Astrocyte (in vitro differentiated cells and primary cell): Measurements from ENCODE around the gene AUTS2. TPM values are rescaled to one million over a fixed set of nuclear protein-coding genes. Genes with fewer than 3 reads are reported as not detected.

Experiments used
- DNase-seq: peaks from one replicate; pipeline ENCODE4 v3.0.0-alpha.2; 2010; ENCODE audit warnings: low read depth
- FAIRE-seq: peaks from 2 replicates; lab custom pipeline; 2011; peaks lifted over from hg19 to GRCh38; lab: Jason Lieb, UNC
- H2AFZ ChIP-seq: 2 replicates; pipeline ENCODE4 v1.6.0; 2012; ENCODE audit warnings: low read depth, low read length, inconsistent platforms
- H3K27ac ChIP-seq: 2 replicates; pipeline ENCODE4 v1.5.1; 2011; ENCODE audit warnings: low read depth, low read length, inconsistent platforms
- H3K27me3 ChIP-seq: 2 replicates; pipeline ENCODE4 v1.6.0; 2011; ENCODE audit warnings: low read length, inconsistent platforms; ENCODE audit not compliant: insufficient read depth
- H3K36me3 ChIP-seq: 2 replicates; pipeline ENCODE4 v1.5.1; 2011; ENCODE audit warnings: low read length, inconsistent platforms; ENCODE audit not compliant: insufficient read depth
- H3K4me1 ChIP-seq: 2 replicates; pipeline ENCODE4 v1.5.1; 2011; ENCODE audit warnings: low read length, inconsistent platforms; ENCODE audit not compliant: insufficient read depth
- H3K4me2 ChIP-seq: 2 replicates; pipeline ENCODE4 v1.6.0; 2012; ENCODE audit warnings: low read length, inconsistent platforms
- H3K4me3 ChIP-seq: 2 replicates; pipeline ENCODE4 v1.5.1; 2011; ENCODE audit warnings: low read depth, mild to moderate bottlenecking, low read length, inconsistent platforms; ENCODE audit not compliant: insufficient read depth
- H3K79me2 ChIP-seq: 2 replicates; pipeline ENCODE4 v1.6.0; 2012; ENCODE audit warnings: mild to moderate bottlenecking, low read length, inconsistent platforms; ENCODE audit not compliant: insufficient read depth
- H3K9ac ChIP-seq: 2 replicates; pipeline ENCODE4 v1.6.0; 2012; ENCODE audit warnings: mild to moderate bottlenecking, low read length, inconsistent platforms
- H3K9me3 ChIP-seq: 2 replicates; pipeline ENCODE4 v1.5.1; 2012; ENCODE audit warnings: low read depth, mild to moderate bottlenecking, low read length, inconsistent platforms; ENCODE audit not compliant: insufficient read depth
- H4K20me1 ChIP-seq: 2 replicates; pipeline ENCODE4 v1.6.0; 2012; ENCODE audit warnings: low read length, inconsistent platforms; ENCODE audit not compliant: insufficient read depth
- H3K27ac Mint-ChIP-seq: one replicate; pipeline ENCODE4 v1.8.0; 2021; ENCODE audit warnings: mild to moderate bottlenecking, mixed read lengths; ENCODE audit not compliant: unreplicated experiment
- H3K27me3 Mint-ChIP-seq: one replicate; pipeline ENCODE4 v1.8.0; 2021; ENCODE audit warnings: low read depth, mixed read lengths; ENCODE audit not compliant: unreplicated experiment
- H3K36me3 Mint-ChIP-seq: one replicate; pipeline ENCODE4 v1.8.0; 2021; ENCODE audit warnings: low read depth, mixed read lengths; ENCODE audit not compliant: unreplicated experiment
- H3K4me1 Mint-ChIP-seq: one replicate; pipeline ENCODE4 v1.8.0; 2021; ENCODE audit warnings: low read depth, mixed read lengths; ENCODE audit not compliant: unreplicated experiment
- H3K4me3 Mint-ChIP-seq: one replicate; pipeline ENCODE4 v1.8.0; 2021; ENCODE audit warnings: mild to moderate bottlenecking, moderate library complexity, mixed read lengths; ENCODE audit not compliant: unreplicated experiment
- H3K9me3 Mint-ChIP-seq: one replicate; pipeline ENCODE4 v1.8.0; 2021; ENCODE audit warnings: mild to moderate bottlenecking, mixed read lengths; ENCODE audit not compliant: unreplicated experiment
- CTCF ChIP-seq: IDR thresholded peaks from 2 replicates; pipeline ENCODE4 v1.5.1; 2011; ENCODE audit warnings: low read depth, mild to moderate bottlenecking, inconsistent platforms, low read length, moderate library complexity; ENCODE audit not compliant: insufficient read depth
- EZH2 ChIP-seq: IDR thresholded peaks from 2 replicates; pipeline ENCODE4 v1.6.1; 2012; ENCODE audit warnings: mild to moderate bottlenecking, low read length, inconsistent platforms; ENCODE audit not compliant: insufficient read depth
- total RNA-seq: library from RNA; stranded (reverse); gene quantifications from 2 replicates; pipeline ENCODE4 v1.2.1, GENCODE V29; 2021

The AUTS2 gene
- total RNA-seq, 1 donor from 2014 or later = 73.2 TPM

DNA sequence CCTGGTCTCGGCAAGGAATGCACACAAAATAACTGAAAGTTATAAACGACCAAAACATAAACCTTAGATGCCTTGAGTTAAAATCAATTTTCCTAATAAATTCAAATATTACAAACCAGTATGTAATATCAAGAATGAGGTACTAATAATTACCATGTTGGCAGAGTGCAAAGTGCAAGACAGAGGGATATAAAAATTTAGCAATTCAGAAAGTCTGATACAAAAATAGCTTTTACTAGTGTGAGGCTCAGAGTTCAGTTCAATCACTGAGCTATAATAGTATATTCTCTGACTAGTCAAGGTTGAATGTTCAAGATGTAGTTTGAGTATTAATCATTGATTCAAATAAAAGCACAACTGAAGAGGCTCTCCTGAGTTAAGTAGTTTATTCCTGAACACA, 4.8 kb upstream of the AUTS2 start:
- Histone ChIP-seq H3K9me3 (no peaks in the 10 kb centered on the region), H3K4me3 (no peak overlapping the region), H3K27ac (no peak overlapping the region), H3K36me3 (no peaks in the 10 kb centered on the region), H3K79me2 (no peaks in the 10 kb centered on the region), H3K4me2 (no peak overlapping the region), H2AFZ (no peak overlapping the region), H3K9ac (no peak overlapping the region), H4K20me1 (no peaks in the 10 kb centered on the region), H3K4me1 (no peaks in the 10 kb centered on the region), H3K27me3 (peaks cover 5% of the 10 kb centered on the region)
- H3K9me3 Mint-ChIP-seq = peaks cover 3% of the 10 kb centered on the region
- H3K27ac Mint-ChIP-seq = no peak overlapping the region
- H3K27me3 Mint-ChIP-seq = peaks cover 9% of the 10 kb centered on the region
- no peak for DNase-seq
- H3K4me1 Mint-ChIP-seq = no peaks in the 10 kb centered on the region
- no peak overlapping the region for H3K4me3 Mint-ChIP-seq
- TF ChIP-seq CTCF (no peak), EZH2 (no peak)
- peaks cover 2% of the 10 kb centered on the region for H3K36me3 Mint-ChIP-seq
- FAIRE-seq = no peak

GRCh38 chr7:69595415-69595814, 2.9 kb upstream of the AUTS2 start:
- Mint-ChIP-seq H3K9me3 (peaks cover 3% of the 10 kb centered on the region), H3K27me3 (peaks cover 9% of the 10 kb centered on the region), H3K36me3 (peaks cover 2% of the 10 kb centered on the region), H3K4me1 (no peaks in the 10 kb centered on the region), H3K4me3 (no peak overlapping the region), H3K27ac (no peak overlapping the region)
- Histone ChIP-seq H4K20me1 (peaks cover 5% of the 10 kb centered on the region), H3K4me3 (no peak overlapping the region), H2AFZ (no peak overlapping the region), H3K27me3 (peaks cover 5% of the 10 kb centered on the region), H3K79me2 (peaks cover 8% of the 10 kb centered on the region), H3K36me3 (no peaks in the 10 kb centered on the region), H3K9ac (no peak overlapping the region), H3K27ac (no peak overlapping the region), H3K9me3 (no peaks in the 10 kb centered on the region), H3K4me1 (no peaks in the 10 kb centered on the region), H3K4me2 (no peak overlapping the region)
- no peak for TF ChIP-seq CTCF
- no peak for TF ChIP-seq EZH2
- DNase-seq (no peak), FAIRE-seq (no peak)

DNA sequence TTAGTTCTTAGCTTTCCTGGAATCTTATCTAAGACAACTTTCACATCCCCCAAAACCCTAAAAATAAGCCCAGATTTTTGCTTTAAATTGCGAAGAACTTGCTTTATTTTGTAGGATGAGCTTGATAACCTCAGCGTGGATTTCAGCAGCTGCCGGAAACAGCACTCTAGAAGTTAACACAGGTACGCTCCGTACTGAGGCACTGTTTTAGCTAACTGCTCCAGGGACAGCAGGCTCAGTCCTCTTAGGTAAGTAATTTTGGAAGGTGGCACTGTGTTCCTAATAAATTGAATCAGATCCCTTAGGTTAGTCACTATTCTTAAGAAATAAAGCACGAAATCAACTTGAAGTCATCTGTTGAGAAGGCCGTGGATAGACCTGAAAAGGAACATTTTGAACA, 2.2 kb upstream of the AUTS2 start:
- Histone ChIP-seq H3K9ac (no peak overlapping the region), H3K4me2 (no peak overlapping the region), H3K9me3 (no peaks in the 10 kb centered on the region), H3K36me3 (no peaks in the 10 kb centered on the region), H3K79me2 (peaks cover 15% of the 10 kb centered on the region), H3K27ac (no peak overlapping the region), H3K27me3 (peaks cover 8% of the 10 kb centered on the region), H3K4me3 (no peak overlapping the region), H4K20me1 (peaks cover 11% of the 10 kb centered on the region), H2AFZ (no peak overlapping the region), H3K4me1 (peaks cover 5% of the 10 kb centered on the region)
- no peaks in the 10 kb centered on the region for H3K4me1 Mint-ChIP-seq
- H3K4me3 Mint-ChIP-seq = no peak overlapping the region
- no peak overlapping the region for H3K27ac Mint-ChIP-seq
- no peaks in the 10 kb centered on the region for H3K9me3 Mint-ChIP-seq
- H3K36me3 Mint-ChIP-seq = no peaks in the 10 kb centered on the region
- no peak for FAIRE-seq
- H3K27me3 Mint-ChIP-seq = peaks cover 9% of the 10 kb centered on the region
- no peak for TF ChIP-seq CTCF
- DNase-seq = no peak
